K562 (cell line): ENCODE data around the gene MMP2. TPM values are rescaled to one million over a fixed set of nuclear protein-coding genes. Genes with fewer than 3 reads are reported as not detected.
A peak's percentile ranks its signal among the peaks of the same experiment; 100 is the strongest.

Experiments
- BHLHE40 ChIP-seq: IDR thresholded peaks from 2 replicates; pipeline ENCODE4 v1.6.1; 2011; ENCODE audit warnings: low read length, improper control_type of control experiment
- MAZ ChIP-seq, 2 experiments: fragments of 450-650 bp in 1 of 2; sonication (generic) in 1 of 2; formaldehyde crosslinking; IDR thresholded peaks in 1 of 2; conservative IDR thresholded peaks in 1 of 2; 2 replicates each; pipeline versions ENCODE4 v1.4.0 to v1.5.0; 2020; ENCODE audit warnings: mild to moderate bottlenecking in 1 of 2, missing genetic modification reagents in 1 of 2
- MYC ChIP-seq, 2 experiments: fragments of 250-450 bp in 1 of 2; sonication (Bioruptor Pico) in 1 of 2; IDR thresholded peaks; 2 replicates each; pipeline versions ENCODE4 v1.5.1 to v1.6.1; 2012 to 2021; ENCODE audit warnings: low read depth in 2 of 2, borderline replicate concordance in 1 of 2, improper control_type of control experiment in 1 of 2, low read length in 1 of 2, mild to moderate bottlenecking in 1 of 2, moderate library complexity in 1 of 2
- NR2C2 ChIP-seq, 2 experiments: fragments of 200-800 bp in 1 of 2; sonication (Bioruptor generic) in 1 of 2; sonication (generic) in 1 of 2; formaldehyde crosslinking in 1 of 2; IDR thresholded peaks; 2 replicates each; pipeline versions ENCODE4 v1.6.1 to v1.8.0; 2016 to 2022; ENCODE audit warnings: mild to moderate bottlenecking in 1 of 2, missing compliant biosample characterization in 1 of 2, missing genetic modification characterization in 1 of 2, missing genetic modification reagents in 1 of 2
- RAD51 ChIP-seq: fragments of 450-650 bp; IDR thresholded peaks from 2 replicates; pipeline ENCODE4 v1.7.1; 2016; ENCODE audit warnings: low read depth, mild to moderate bottlenecking, borderline replicate concordance
- RBM14 ChIP-seq: fragments of 200-400 bp; formaldehyde crosslinking; IDR thresholded peaks from 2 replicates; pipeline ENCODE4 v1.6.1; 2018; ENCODE audit warnings: low read depth, mild to moderate bottlenecking, low read length, moderate library complexity, borderline replicate concordance; ENCODE audit not compliant: insufficient read depth
- ZC3H4 ChIP-seq: sonication (generic); formaldehyde crosslinking; IDR thresholded peaks from 2 replicates; pipeline ENCODE4 v1.9.0; 2021; ENCODE audit warnings: missing genetic modification reagents, borderline replicate concordance
- ZNF699 ChIP-seq: fragments of 250-450 bp; sonication (Bioruptor Pico); IDR thresholded peaks from 2 replicates; pipeline ENCODE4 v1.8.0; 2021; ENCODE audit warnings: mild to moderate bottlenecking, moderate library complexity; ENCODE audit not compliant: insufficient replicate concordance
- polyA plus RNA-seq, 8 experiments: library from polyadenylated mRNA; depleted of rRNA in 4 of 8; stranded (reverse) in 5 of 8; unstranded in 3 of 8; fragments of >200 nt; fragmentation: Nextera tagmentation in 2 of 8; fragmentation: Illumina TruSeq in 1 of 8; extraction: Ambion mirVana in 2 of 8; extraction: Trizol in 1 of 8; gene quantifications; 2 replicates each; pipeline versions ENCODE4 v1.2.1 to v1.2.3, GENCODE V29; 2011 to 2014; ENCODE audit warnings: inconsistent platforms in 1 of 8, missing spikeins in 1 of 8
- total RNA-seq, 7 experiments: library from RNA; depleted of rRNA in 6 of 7; stranded (reverse); fragments of >200 nt in 6 of 7; fragmentation: Illumina TruSeq in 2 of 7; extraction: Trizol in 2 of 7; gene quantifications; 2 replicates each; pipeline versions ENCODE4 v1.2.1 to v1.2.3, GENCODE V29; 2011 to 2021; ENCODE audit warnings: low replicate concordance in 1 of 7
- TF ChIP-seq, protein P1 (sequence below): fragments of 250-450 bp; sonication (Bioruptor Pico); IDR thresholded peaks from 2 replicates; pipeline ENCODE4 v1.4.0; 2020
- TF ChIP-seq, protein P2 (sequence below): sonication (generic); formaldehyde crosslinking; IDR thresholded peaks from 2 replicates; pipeline ENCODE4 v1.8.0; 2022; ENCODE audit warnings: mild to moderate bottlenecking, missing genetic modification reagents
- TF ChIP-seq, protein P3 (sequence below): fragments of 250-450 bp; sonication (Bioruptor Pico); IDR thresholded peaks from 2 replicates; pipeline ENCODE4 v1.4.0; 2020; ENCODE audit warnings: mild to moderate bottlenecking, moderate library complexity, borderline replicate concordance
- TF ChIP-seq, protein P4 (sequence below), 2 experiments: fragments of 450-650 bp in 1 of 2; sonication (generic) in 1 of 2; formaldehyde crosslinking; conservative IDR thresholded peaks; 2 replicates each; pipeline versions ENCODE4 v1.4.0 to v1.8.1; 2020 to 2022; ENCODE audit warnings: mild to moderate bottlenecking in 1 of 2, missing genetic modification reagents in 1 of 2

MMP2 gene
- total and polyA plus RNA-seq, 9 of the 15 experiments (the other 6 are each of a cell fraction or from before 2014, with no cell fraction given) = 0.05 to 0.53 TPM; not detected in 7

DNA sequence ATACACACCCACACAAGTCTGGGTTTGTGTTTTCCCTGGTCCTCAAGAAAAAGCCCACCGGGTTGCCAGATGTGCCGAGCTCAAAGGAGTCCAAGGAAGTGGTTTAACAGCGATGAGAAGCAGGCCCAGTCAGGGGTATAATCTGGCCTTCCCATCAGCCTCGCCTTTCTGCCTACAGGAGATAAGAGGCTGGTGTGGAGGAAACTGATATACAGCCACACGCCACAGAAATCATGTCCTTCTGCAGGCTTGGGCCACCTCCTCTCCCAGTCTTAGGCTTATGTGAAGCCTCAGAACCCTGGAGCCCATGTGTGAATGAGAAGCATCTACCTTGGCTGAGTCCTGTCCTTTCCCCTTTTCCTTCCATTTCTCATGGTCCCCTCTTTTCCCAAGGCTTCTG lies 43.6 kb upstream of the MMP2 start (continued):
- TF ChIP-seq ZNF699 (CRISPR knock-in tag) (no peak), BHLHE40 (no peak), ZC3H4 (CRISPR knock-in tag) (no peak), MYC (IDR thresholded peaks at IDR 0.05; ENCODE audit: low read depth, low read length) (peak; percentile 25; the same call in 1 of the 2 replicates), MYC (CRISPR knock-in tag; IDR thresholded peaks at IDR 0.05; ENCODE audit: borderline replicate concordance, low read depth) (no peak), NR2C2 (CRISPR knock-in tag; IDR thresholded peaks at IDR 0.05) (no peak), NR2C2 (tag; IDR thresholded peaks at IDR 0.05) (no peak), RAD51 (no peak), RBM14 (no peak), MAZ (CRISPR knock-in tag; conservative IDR thresholded peaks at IDR 0.05 in 1 of 2, IDR thresholded peaks at IDR 0.05 in 1 of 2) (0 out of 4 replicates have a peak, but pooled peaks have one; percentile 22 to 37)
- TF ChIP-seq, protein P1, sequence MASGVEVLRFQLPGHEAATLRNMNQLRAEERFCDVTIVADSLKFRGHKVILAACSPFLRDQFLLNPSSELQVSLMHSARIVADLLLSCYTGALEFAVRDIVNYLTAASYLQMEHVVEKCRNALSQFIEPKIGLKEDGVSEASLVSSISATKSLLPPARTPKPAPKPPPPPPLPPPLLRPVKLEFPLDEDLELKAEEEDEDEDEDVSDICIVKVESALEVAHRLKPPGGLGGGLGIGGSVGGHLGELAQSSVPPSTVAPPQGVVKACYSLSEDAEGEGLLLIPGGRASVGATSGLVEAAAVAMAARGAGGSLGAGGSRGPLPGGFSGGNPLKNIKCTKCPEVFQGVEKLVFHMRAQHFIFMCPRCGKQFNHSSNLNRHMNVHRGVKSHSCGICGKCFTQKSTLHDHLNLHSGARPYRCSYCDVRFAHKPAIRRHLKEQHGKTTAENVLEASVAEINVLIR (CRISPR knock-in tag) = no peak
- TF ChIP-seq, protein P2, sequence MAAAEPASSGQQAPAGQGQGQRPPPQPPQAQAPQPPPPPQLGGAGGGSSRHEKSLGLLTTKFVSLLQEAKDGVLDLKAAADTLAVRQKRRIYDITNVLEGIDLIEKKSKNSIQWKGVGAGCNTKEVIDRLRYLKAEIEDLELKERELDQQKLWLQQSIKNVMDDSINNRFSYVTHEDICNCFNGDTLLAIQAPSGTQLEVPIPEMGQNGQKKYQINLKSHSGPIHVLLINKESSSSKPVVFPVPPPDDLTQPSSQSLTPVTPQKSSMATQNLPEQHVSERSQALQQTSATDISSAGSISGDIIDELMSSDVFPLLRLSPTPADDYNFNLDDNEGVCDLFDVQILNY = no peak
- TF ChIP-seq, protein P3, sequence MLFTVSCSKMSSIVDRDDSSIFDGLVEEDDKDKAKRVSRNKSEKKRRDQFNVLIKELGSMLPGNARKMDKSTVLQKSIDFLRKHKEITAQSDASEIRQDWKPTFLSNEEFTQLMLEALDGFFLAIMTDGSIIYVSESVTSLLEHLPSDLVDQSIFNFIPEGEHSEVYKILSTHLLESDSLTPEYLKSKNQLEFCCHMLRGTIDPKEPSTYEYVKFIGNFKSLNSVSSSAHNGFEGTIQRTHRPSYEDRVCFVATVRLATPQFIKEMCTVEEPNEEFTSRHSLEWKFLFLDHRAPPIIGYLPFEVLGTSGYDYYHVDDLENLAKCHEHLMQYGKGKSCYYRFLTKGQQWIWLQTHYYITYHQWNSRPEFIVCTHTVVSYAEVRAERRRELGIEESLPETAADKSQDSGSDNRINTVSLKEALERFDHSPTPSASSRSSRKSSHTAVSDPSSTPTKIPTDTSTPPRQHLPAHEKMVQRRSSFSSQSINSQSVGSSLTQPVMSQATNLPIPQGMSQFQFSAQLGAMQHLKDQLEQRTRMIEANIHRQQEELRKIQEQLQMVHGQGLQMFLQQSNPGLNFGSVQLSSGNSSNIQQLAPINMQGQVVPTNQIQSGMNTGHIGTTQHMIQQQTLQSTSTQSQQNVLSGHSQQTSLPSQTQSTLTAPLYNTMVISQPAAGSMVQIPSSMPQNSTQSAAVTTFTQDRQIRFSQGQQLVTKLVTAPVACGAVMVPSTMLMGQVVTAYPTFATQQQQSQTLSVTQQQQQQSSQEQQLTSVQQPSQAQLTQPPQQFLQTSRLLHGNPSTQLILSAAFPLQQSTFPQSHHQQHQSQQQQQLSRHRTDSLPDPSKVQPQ = no peak
- TF ChIP-seq, protein P4, sequence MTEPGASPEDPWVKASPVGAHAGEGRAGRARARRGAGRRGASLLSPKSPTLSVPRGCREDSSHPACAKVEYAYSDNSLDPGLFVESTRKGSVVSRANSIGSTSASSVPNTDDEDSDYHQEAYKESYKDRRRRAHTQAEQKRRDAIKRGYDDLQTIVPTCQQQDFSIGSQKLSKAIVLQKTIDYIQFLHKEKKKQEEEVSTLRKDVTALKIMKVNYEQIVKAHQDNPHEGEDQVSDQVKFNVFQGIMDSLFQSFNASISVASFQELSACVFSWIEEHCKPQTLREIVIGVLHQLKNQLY (CRISPR knock-in tag; conservative IDR thresholded peaks at IDR 0.05) = no peak
